Endothelial cell of umbilical vein (primary cell): ENCODE measurements around the gene ANO6. TPM values are rescaled to one million over a fixed set of nuclear protein-coding genes. Genes with fewer than 3 reads are reported as not detected.

ENCODE experiments used
- BruUV-seq: library from RNA; stranded (reverse); fragments of 400-500 nt; replicated peaks from 2 replicates; lab custom pipeline; 2021; lab: Mats Ljungman, UMichigan
- CTCF ChIA-PET: fragments of 300-600, 350-600 bp; sonication (Branson Sonifier 250); formaldehyde crosslinking; loops from one replicate; lab custom pipeline; 2021; ENCODE audit warnings: antibody characterized with exemption, inconsistent platforms; lab: Charles Lee
- POLR2A ChIA-PET: fragments of 300-600, 350-600 bp; sonication (Branson Sonifier 250); formaldehyde crosslinking; loops from one replicate; lab custom pipeline; 2021; ENCODE audit warnings: antibody characterized with exemption, inconsistent platforms; lab: Charles Lee
- DNase-seq: peaks from one replicate; pipeline ENCODE4 v3.0.0-alpha.2; 2011; ENCODE audit warnings: low read depth, low spot score
- FAIRE-seq: peaks from 2 replicates; lab custom pipeline; 2011; peaks lifted over from hg19 to GRCh38; lab: Jason Lieb, UNC
- H2AFZ ChIP-seq: 2 replicates; pipeline ENCODE4 v1.6.0; 2012; ENCODE audit warnings: low read depth, low read length, control low read depth, inconsistent platforms
- H3K27ac ChIP-seq: 2 replicates; pipeline ENCODE4 v1.5.1; 2011; ENCODE audit warnings: low read depth, mild to moderate bottlenecking, control low read depth, low read length, moderate library complexity; ENCODE audit not compliant: insufficient read depth
- H3K27me3 ChIP-seq, 2 experiments: 2 replicates each; pipeline versions ENCODE4 v1.6.0 to v1.6.1; 2011; ENCODE audit warnings: low read length in 2 of 2, mixed read lengths in 1 of 2; ENCODE audit not compliant: control insufficient read depth in 2 of 2, insufficient read depth in 2 of 2
- H3K36me3 ChIP-seq, 2 experiments: 2 replicates in 1 of 2; 3 replicates in 1 of 2; pipeline ENCODE4 v1.5.1; 2011; ENCODE audit warnings: low read length in 2 of 2, mild to moderate bottlenecking in 1 of 2, moderate library complexity in 1 of 2; ENCODE audit not compliant: control insufficient read depth in 2 of 2, insufficient read depth in 2 of 2; ENCODE audit errors: extremely low read depth in 1 of 2
- H3K4me1 ChIP-seq: 3 replicates; pipeline ENCODE4 v1.5.1; 2011; ENCODE audit warnings: mild to moderate bottlenecking, low read length; ENCODE audit not compliant: control insufficient read depth, insufficient read depth; ENCODE audit errors: extremely low read depth
- H3K4me2 ChIP-seq: 2 replicates; pipeline ENCODE4 v1.6.1; 2011; ENCODE audit warnings: low read length, control low read depth, mixed read lengths; ENCODE audit not compliant: insufficient read depth
- H3K4me3 ChIP-seq, 3 experiments: fragments of 200-600 bp in 1 of 3; sonication (generic), shearing (Covaris generic) in 1 of 3; replicated peaks in 1 of 3; 2 replicates each; pipeline ENCODE4 v1.5.1; 2011 to 2016; ENCODE audit warnings: control low read depth in 3 of 3, low read length in 3 of 3, mild to moderate bottlenecking in 2 of 3, inconsistent platforms in 1 of 3, low read depth in 1 of 3, moderate library complexity in 1 of 3; ENCODE audit not compliant: insufficient read depth in 1 of 3
- H3K79me2 ChIP-seq: 2 replicates; pipeline ENCODE4 v1.6.0; 2012; ENCODE audit warnings: low read length, inconsistent platforms; ENCODE audit not compliant: control insufficient read depth, insufficient read depth
- H3K9ac ChIP-seq: replicated peaks from 2 replicates; pipeline ENCODE3; 2011; ENCODE audit warnings: low read length, control low read depth; ENCODE audit not compliant: insufficient read depth; ENCODE audit errors: extremely low read depth
- H3K9me1 ChIP-seq: replicated peaks from 3 replicates; pipeline ENCODE4 v1.6.0; 2011; ENCODE audit warnings: mild to moderate bottlenecking, low read length; ENCODE audit not compliant: control insufficient read depth, insufficient read depth; ENCODE audit errors: extremely low read depth
- H3K9me3 ChIP-seq: replicated peaks from 2 replicates; pipeline ENCODE4 v1.5.1; 2012; ENCODE audit warnings: low read length, inconsistent platforms; ENCODE audit not compliant: control insufficient read depth, insufficient read depth
- H4K20me1 ChIP-seq: replicated peaks from 2 replicates; pipeline ENCODE3; 2011; ENCODE audit warnings: mild to moderate bottlenecking, low read length; ENCODE audit not compliant: control insufficient read depth, insufficient read depth; ENCODE audit errors: extremely low read depth
- CTCF ChIP-seq, 2 donors: IDR thresholded peaks; 1 replicate in 1 of 2; 2 replicates in 1 of 2; pipeline ENCODE4 v1.5.1; 2011; ENCODE audit warnings: low read length in 2 of 2, mild to moderate bottlenecking in 2 of 2, moderate library complexity in 2 of 2, control low read depth in 1 of 2, inconsistent platforms in 1 of 2, low read depth in 1 of 2; ENCODE audit not compliant: insufficient read depth in 1 of 2; ENCODE audit errors: extremely low read depth in 1 of 2
- EZH2 ChIP-seq: IDR thresholded peaks from 2 replicates; pipeline ENCODE4 v1.6.1; 2012; ENCODE audit warnings: borderline replicate concordance, low read depth, mild to moderate bottlenecking, moderate library complexity, low read length, inconsistent platforms; ENCODE audit not compliant: severe bottlenecking
- GATA2 ChIP-seq: IDR thresholded peaks from 2 replicates; pipeline ENCODE4 v1.7.0; 2011; ENCODE audit warnings: low read depth, mild to moderate bottlenecking, moderate library complexity, mixed read lengths, low read length; ENCODE audit not compliant: insufficient read length, insufficient read depth
- JUN ChIP-seq: IDR thresholded peaks from 2 replicates; pipeline ENCODE4 v1.6.1; 2011; ENCODE audit warnings: borderline replicate concordance, low read depth; ENCODE audit not compliant: insufficient read length, insufficient read depth
- dilution Hi-C: fragments of 300-500 bp; cut with MboI; formaldehyde crosslinking; loops from one replicate; pipeline ENCODE4 v1.15.0; 2019; ENCODE audit warnings: low sequenced_read_pairs; ENCODE audit not compliant: extremely low pct_ligation_motif_present
- intact Hi-C: fragments of 100-400 bp; cut with micrococcal nuclease; formaldehyde crosslinking; loops from one replicate; pipeline ENCODE4 v1.10.0; 2022
- polyA plus RNA-seq, 4 experiments: library from polyadenylated mRNA; depleted of rRNA in 3 of 4; stranded (reverse) in 3 of 4; unstranded in 1 of 4; fragments of >200 nt; gene quantifications; 2 replicates each; pipeline versions ENCODE4 v1.2.1 to v1.2.3, GENCODE V29; 2011 to 2012; ENCODE audit warnings: missing spikeins in 1 of 4
- total RNA-seq: library from RNA; stranded (reverse); gene quantifications from 2 replicates; pipeline ENCODE4 v1.2.3, GENCODE V29; 2021

ANO6 gene
- total and polyA plus RNA-seq, 2 donors (not counting 3 experiments of a cell fraction or from before 2014, with no cell fraction given): 21.3 to 67.6 TPM

- ChIA-PET POLR2A (no interaction called here), CTCF (interaction anchor here (0.6 to 4.5 kb wide), 41 partner anchors 9 to 592 kb away, joined by 3 to 108 read pairs (median 4); partner anchors contain the start of gene ANO6)
- Histone ChIP-seq H3K9ac (no peak overlapping the region), H3K79me2 (no peaks in the 10 kb centered on the region), H2AFZ (no peak overlapping the region), H3K36me3 (no peaks in the 10 kb centered on the region), H3K27ac (no peak overlapping the region), H3K9me3 (no peaks in the 10 kb centered on the region), H3K4me2 (no peak overlapping the region), H3K27me3 (peaks cover 0 to 5% of the 10 kb centered on the region in 2 experiments), H3K9me1 (peaks cover 2% of the 10 kb centered on the region), H3K4me1 (no peaks in the 10 kb centered on the region), H3K4me3 (no peak overlapping the region), H4K20me1 (no peaks in the 10 kb centered on the region)
- DNase-seq: peak; percentile 74
- peak; percentile 78 for FAIRE-seq
- BruUV-seq: no TSS peak
- no peak for TF ChIP-seq EZH2
- peak; percentile 86 to 90 for TF ChIP-seq CTCF (IDR thresholded peaks at IDR 0.05; ENCODE audit: extremely low read depth in 1 of 2, insufficient read depth in 1 of 2, low read depth in 1 of 2, low read length in 2 of 2)
- no peak for TF ChIP-seq JUN
- peak; percentile 17 for TF ChIP-seq GATA2
- intact Hi-C loops (loop anchor here (1.0 to 5.0 kb wide), 5 partner anchors 44 to 556 kb away; no protein-coding TSS in a partner anchor), dilution Hi-C loops (no loop called here)
Observed at GRCh38 chr12:45170456-45171042, 45.3 kb upstream of the ANO6 start.
